ENCODE measurements around the gene CYS1. TPM values are rescaled to one million over a fixed set of nuclear protein-coding genes. Genes with fewer than 3 reads are reported as not detected.
A peak's percentile ranks its signal among the peaks of the same experiment; 100 is the strongest.

The CYS1 gene
- total and polyA plus RNA-seq, 2 of the 13 experiments (the other 11 are each of a cell fraction or from before 2014, with no cell fraction given): 0.04 TPM; not detected in 1

DNA sequence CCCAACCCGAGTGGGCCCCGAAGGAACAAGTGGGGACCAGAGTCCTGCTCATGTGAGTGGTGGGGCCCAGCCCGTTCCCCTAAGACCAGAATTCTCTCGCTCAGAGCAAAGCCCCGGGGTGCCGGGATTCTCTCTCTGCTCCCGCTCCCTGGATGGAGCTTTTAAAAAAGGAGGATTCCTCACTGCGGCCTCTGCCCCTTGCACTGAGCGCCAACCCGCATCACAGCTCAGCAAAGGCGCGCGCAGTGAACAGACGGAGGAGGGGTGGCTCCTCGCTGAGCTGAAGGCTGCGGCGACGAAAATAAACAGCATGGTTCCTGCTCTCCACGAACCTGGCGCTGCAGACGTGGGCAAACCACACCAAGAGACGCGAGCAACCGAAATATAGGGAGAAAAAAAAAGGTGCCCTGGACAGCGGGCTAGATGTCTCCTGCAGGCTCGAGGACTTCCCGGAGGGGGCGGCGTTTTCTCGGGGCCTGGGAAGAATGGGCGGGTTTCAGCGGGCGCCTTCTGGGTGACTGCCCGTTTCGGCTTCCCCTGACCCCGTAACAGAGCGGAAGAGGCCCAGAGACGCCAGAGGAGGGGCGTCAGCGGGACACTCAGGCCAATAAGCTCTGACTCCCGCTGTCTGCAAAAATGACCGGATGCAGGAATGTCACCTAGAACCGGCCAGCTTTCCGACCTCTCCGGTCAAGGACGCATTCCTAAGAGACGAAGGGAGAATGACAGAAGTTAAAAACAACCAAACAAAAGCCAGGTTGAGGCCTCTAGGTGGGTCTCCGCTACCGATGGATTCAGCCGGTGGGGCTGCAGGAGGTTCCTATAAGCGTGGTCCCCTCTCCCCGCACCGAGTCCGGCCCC is 37.7 kb downstream of the CYS1 start (continued):
- TF ChIP-seq, protein P1, sequence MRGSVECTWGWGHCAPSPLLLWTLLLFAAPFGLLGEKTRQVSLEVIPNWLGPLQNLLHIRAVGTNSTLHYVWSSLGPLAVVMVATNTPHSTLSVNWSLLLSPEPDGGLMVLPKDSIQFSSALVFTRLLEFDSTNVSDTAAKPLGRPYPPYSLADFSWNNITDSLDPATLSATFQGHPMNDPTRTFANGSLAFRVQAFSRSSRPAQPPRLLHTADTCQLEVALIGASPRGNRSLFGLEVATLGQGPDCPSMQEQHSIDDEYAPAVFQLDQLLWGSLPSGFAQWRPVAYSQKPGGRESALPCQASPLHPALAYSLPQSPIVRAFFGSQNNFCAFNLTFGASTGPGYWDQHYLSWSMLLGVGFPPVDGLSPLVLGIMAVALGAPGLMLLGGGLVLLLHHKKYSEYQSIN (CRISPR knock-in tag; IDR thresholded peaks at IDR 0.05; ENCODE audit: borderline replicate concordance): peak; percentile 1; the same call in 1 of the 2 replicates
- TF ChIP-seq ZNF354B (CRISPR knock-in tag; IDR thresholded peaks at IDR 0.05) (no peak), YEATS4 (CRISPR knock-in tag; IDR thresholded peaks at IDR 0.05; ENCODE audit: borderline replicate concordance) (no peak), ZMYM3 (CRISPR knock-in tag; IDR thresholded peaks at IDR 0.05) (peak; percentile 76), NBN (conservative IDR thresholded peaks at IDR 0.05) (no peak), SOX13 (IDR thresholded peaks at IDR 0.05) (no peak), SOX13 (CRISPR knock-in tag; conservative IDR thresholded peaks at IDR 0.05 in 1 of 2, IDR thresholded peaks at IDR 0.05 in 1 of 2) (no peak), ZNF138 (CRISPR knock-in tag; IDR thresholded peaks at IDR 0.05; ENCODE audit: low read depth) (no peak), ZFYVE20 (CRISPR knock-in tag; IDR thresholded peaks at IDR 0.05; ENCODE audit: borderline replicate concordance, low read depth) (no peak), ZNF607 (CRISPR knock-in tag; IDR thresholded peaks at IDR 0.05; ENCODE audit: borderline replicate concordance) (0 out of 2 replicates have a peak, but pooled peaks have one; percentile 1), PITX1 (CRISPR knock-in tag; IDR thresholded peaks at IDR 0.05) (peak; percentile 50; the same call in 1 of the 2 replicates), ZKSCAN5 (CRISPR knock-in tag; IDR thresholded peaks at IDR 0.05) (no peak), ONECUT2 (CRISPR knock-in tag; IDR thresholded peaks at IDR 0.05) (no peak), NFE2L2 (IDR thresholded peaks at IDR 0.05; ENCODE audit: low read length) (no peak), TAF1 (CRISPR knock-in tag; IDR thresholded peaks at IDR 0.05) (peak; percentile 10; the same call in 1 of the 2 replicates)
- TF ChIP-seq, protein P2, sequence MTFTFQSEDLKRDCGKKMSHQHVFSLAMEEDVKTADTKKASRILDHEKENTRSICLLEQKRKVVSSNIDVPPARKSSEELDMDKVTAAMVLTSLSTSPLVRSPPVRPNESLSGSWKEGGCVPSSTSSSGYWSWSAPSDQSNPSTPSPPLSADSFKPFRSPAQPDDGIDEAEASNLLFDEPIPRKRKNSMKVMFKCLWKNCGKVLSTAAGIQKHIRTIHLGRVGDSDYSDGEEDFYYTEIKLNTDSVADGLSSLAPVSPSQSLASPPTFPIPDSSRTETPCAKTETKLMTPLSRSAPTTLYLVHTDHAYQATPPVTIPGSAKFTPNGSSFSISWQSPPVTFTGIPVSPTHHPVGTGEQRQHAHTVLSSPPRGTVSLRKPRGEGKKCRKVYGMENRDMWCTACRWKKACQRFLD (CRISPR knock-in tag; IDR thresholded peaks at IDR 0.05; ENCODE audit: borderline replicate concordance): no peak
- TF ChIP-seq, protein P3, sequence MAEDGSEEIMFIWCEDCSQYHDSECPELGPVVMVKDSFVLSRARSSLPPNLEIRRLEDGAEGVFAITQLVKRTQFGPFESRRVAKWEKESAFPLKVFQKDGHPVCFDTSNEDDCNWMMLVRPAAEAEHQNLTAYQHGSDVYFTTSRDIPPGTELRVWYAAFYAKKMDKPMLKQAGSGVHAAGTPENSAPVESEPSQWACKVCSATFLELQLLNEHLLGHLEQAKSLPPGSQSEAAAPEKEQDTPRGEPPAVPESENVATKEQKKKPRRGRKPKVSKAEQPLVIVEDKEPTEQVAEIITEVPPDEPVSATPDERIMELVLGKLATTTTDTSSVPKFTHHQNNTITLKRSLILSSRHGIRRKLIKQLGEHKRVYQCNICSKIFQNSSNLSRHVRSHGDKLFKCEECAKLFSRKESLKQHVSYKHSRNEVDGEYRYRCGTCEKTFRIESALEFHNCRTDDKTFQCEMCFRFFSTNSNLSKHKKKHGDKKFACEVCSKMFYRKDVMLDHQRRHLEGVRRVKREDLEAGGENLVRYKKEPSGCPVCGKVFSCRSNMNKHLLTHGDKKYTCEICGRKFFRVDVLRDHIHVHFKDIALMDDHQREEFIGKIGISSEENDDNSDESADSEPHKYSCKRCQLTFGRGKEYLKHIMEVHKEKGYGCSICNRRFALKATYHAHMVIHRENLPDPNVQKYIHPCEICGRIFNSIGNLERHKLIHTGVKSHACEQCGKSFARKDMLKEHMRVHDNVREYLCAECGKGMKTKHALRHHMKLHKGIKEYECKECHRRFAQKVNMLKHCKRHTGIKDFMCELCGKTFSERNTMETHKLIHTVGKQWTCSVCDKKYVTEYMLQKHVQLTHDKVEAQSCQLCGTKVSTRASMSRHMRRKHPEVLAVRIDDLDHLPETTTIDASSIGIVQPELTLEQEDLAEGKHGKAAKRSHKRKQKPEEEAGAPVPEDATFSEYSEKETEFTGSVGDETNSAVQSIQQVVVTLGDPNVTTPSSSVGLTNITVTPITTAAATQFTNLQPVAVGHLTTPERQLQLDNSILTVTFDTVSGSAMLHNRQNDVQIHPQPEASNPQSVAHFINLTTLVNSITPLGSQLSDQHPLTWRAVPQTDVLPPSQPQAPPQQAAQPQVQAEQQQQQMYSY (CRISPR knock-in tag; IDR thresholded peaks at IDR 0.05): no peak
- TF ChIP-seq, protein P4, sequence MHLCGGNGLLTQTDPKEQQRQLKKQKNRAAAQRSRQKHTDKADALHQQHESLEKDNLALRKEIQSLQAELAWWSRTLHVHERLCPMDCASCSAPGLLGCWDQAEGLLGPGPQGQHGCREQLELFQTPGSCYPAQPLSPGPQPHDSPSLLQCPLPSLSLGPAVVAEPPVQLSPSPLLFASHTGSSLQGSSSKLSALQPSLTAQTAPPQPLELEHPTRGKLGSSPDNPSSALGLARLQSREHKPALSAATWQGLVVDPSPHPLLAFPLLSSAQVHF (CRISPR knock-in tag; IDR thresholded peaks at IDR 0.05): no peak
- TF ChIP-seq, protein P5, sequence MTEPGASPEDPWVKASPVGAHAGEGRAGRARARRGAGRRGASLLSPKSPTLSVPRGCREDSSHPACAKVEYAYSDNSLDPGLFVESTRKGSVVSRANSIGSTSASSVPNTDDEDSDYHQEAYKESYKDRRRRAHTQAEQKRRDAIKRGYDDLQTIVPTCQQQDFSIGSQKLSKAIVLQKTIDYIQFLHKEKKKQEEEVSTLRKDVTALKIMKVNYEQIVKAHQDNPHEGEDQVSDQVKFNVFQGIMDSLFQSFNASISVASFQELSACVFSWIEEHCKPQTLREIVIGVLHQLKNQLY (CRISPR knock-in tag; IDR thresholded peaks at IDR 0.05): no peak
- TF ChIP-seq, protein P6, sequence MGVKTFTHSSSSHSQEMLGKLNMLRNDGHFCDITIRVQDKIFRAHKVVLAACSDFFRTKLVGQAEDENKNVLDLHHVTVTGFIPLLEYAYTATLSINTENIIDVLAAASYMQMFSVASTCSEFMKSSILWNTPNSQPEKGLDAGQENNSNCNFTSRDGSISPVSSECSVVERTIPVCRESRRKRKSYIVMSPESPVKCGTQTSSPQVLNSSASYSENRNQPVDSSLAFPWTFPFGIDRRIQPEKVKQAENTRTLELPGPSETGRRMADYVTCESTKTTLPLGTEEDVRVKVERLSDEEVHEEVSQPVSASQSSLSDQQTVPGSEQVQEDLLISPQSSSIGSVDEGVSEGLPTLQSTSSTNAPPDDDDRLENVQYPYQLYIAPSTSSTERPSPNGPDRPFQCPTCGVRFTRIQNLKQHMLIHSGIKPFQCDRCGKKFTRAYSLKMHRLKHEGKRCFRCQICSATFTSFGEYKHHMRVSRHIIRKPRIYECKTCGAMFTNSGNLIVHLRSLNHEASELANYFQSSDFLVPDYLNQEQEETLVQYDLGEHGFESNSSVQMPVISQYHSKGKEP (CRISPR knock-in tag; IDR thresholded peaks at IDR 0.05): no peak

Data from HepG2 (cell line).